PC-9 (cell line): ENCODE data around the gene CTXND2. TPM values are rescaled to one million over a fixed set of nuclear protein-coding genes. Genes with fewer than 3 reads are reported as not detected.

Experiments
- BruUV-seq: library from RNA; stranded (reverse); fragments of 400-500 nt; replicated peaks from 2 replicates; lab custom pipeline; 2021; lab: Mats Ljungman, UMichigan
- CTCF ChIA-PET: fragments of 300-600 bp; sonication (Branson Sonifier 250); formaldehyde crosslinking; loops from one replicate; lab custom pipeline; 2022; ENCODE audit warnings: antibody characterized with exemption; lab: Charles Lee
- POLR2A ChIA-PET: fragments of 300-600 bp; sonication (Branson Sonifier 250); formaldehyde crosslinking; loops from one replicate; lab custom pipeline; 2022; ENCODE audit warnings: antibody characterized with exemption; ENCODE audit not compliant: unreplicated experiment; lab: Charles Lee
- DNase-seq, 2 experiments: peaks; one replicate each; pipeline versions ENCODE4 v3.0.0 to v3.0.0-alpha.2; 2015 to 2022; ENCODE audit warnings: mixed read lengths in 1 of 2
- H2AFZ ChIP-seq: fragments of 200-600 bp; sonication (generic); 2 replicates; pipeline ENCODE4 v1.8.1; 2017; ENCODE audit warnings: antibody characterized with exemption
- H3F3A ChIP-seq: fragments of 200-600 bp; sonication (generic); 2 replicates; pipeline ENCODE4 v1.8.1; 2017; ENCODE audit warnings: antibody characterized with exemption, mild to moderate bottlenecking, low read depth; ENCODE audit not compliant: insufficient read depth
- H3K27ac ChIP-seq: fragments of 200-600 bp; sonication (generic); 2 replicates; pipeline ENCODE4 v1.6.1; 2016; ENCODE audit warnings: mixed run types
- H3K27me3 ChIP-seq: fragments of 200-600 bp; sonication (generic); 2 replicates; pipeline ENCODE4 v1.6.1; 2016; ENCODE audit warnings: low read depth, mixed run types; ENCODE audit not compliant: insufficient read depth
- H3K36me3 ChIP-seq: fragments of 200-600 bp; sonication (generic); 2 replicates; pipeline ENCODE4 v1.6.1; 2016; ENCODE audit warnings: low read depth, mixed run types
- H3K4me1 ChIP-seq: fragments of 200-600 bp; sonication (generic); replicated peaks from 2 replicates; pipeline ENCODE4 v1.6.1; 2016; ENCODE audit warnings: mixed run types; ENCODE audit not compliant: insufficient read depth
- H3K4me2 ChIP-seq: fragments of 200-600 bp; sonication (generic); 2 replicates; pipeline ENCODE4 v1.6.1; 2017; ENCODE audit warnings: mixed run types
- H3K4me3 ChIP-seq: fragments of 200-600 bp; sonication (generic); 2 replicates; pipeline ENCODE4 v1.6.1; 2016; ENCODE audit warnings: mixed run types
- H3K79me2 ChIP-seq: fragments of 200-600 bp; sonication (generic); 2 replicates; pipeline ENCODE4 v1.6.1; 2017; ENCODE audit warnings: low read depth, mixed run types
- H3K9me2 ChIP-seq: fragments of 200-600 bp; sonication (generic); 2 replicates; pipeline ENCODE4 v1.8.1; 2017; ENCODE audit warnings: mild to moderate bottlenecking; ENCODE audit not compliant: insufficient read depth
- H3K9me3 ChIP-seq: fragments of 200-600 bp; sonication (generic); 2 replicates; pipeline ENCODE4 v1.8.1; 2016; ENCODE audit warnings: low read depth; ENCODE audit not compliant: insufficient read depth
- H4K20me1 ChIP-seq: fragments of 200-600 bp; sonication (generic); 2 replicates; pipeline ENCODE4 v1.8.1; 2017; ENCODE audit not compliant: insufficient read depth
- EZH2 ChIP-seq: fragments of 200-600 bp; sonication (generic); IDR thresholded peaks from 2 replicates; pipeline ENCODE4 v1.8.0; 2017; ENCODE audit warnings: antibody characterized with exemption, low read depth
- intact Hi-C: fragments of 100-400 bp; cut with micrococcal nuclease; formaldehyde crosslinking; loops from one replicate; pipeline ENCODE4 v1.10.0; 2022; ENCODE audit not compliant: unreplicated experiment
- total RNA-seq: library from RNA; stranded (reverse); gene quantifications from 2 replicates; pipeline ENCODE4 v1.2.3, GENCODE V29; 2021
- TF ChIP-seq, protein P1 (sequence below): fragments of 200-600 bp; sonication (generic); conservative IDR thresholded peaks from 2 replicates; pipeline ENCODE4 v1.6.1; 2017; ENCODE audit warnings: mixed run types, antibody characterized with exemption, mild to moderate bottlenecking, moderate library complexity

Gene CTXND2
- total RNA-seq, 1 experiment from 2014 or later, result not detected

DNA sequence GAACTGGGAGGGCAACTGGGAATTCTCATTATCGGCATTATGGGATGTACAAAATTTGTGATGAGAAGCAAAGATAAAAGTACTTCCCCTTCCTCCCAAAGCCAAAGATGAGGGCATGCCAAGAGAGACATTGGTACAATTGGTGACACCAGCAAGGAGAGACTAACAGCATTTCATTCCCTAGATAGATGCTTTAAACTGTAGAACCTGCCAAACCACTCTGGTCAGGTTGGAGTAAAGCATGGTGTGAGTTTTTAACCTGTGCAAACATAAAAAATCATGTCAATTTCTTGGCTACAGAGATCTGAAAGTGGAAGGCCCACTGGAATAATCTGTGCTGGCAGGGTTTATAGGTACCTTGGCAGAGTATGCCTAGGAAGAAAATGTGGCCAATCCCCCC, 19.4 kb downstream of the CTXND2 start:
- Histone ChIP-seq H2AFZ (no peak overlapping the region), H3K36me3 (no peaks in the 10 kb centered on the region), H3F3A (0 out of 2 replicates have a peak, but pooled peaks cover 3% of the 10 kb centered on the region), H3K9me2 (no peaks in the 10 kb centered on the region), H3K4me3 (no peak overlapping the region), H3K9me3 (no peaks in the 10 kb centered on the region), H3K27me3 (no peaks in the 10 kb centered on the region), H3K4me2 (no peak overlapping the region; the same call in 1 of the 2 replicates), H3K79me2 (no peaks in the 10 kb centered on the region), H4K20me1 (no peaks in the 10 kb centered on the region), H3K4me1 (peaks cover 10% of the 10 kb centered on the region), H3K27ac (no peak overlapping the region)
- DNase-seq, result peak in 1 of 2 experiments; percentile 45
- BruUV-seq, result no TSS peak
- intact Hi-C loops, result no loop called here
- ChIA-PET CTCF (no interaction called here), POLR2A (interaction anchor here (0.6 kb wide), 1 partner anchor 327 kb away, joined by 6 read pairs; the partner anchor contains the start of gene MCL1)
- TF ChIP-seq, protein P1, sequence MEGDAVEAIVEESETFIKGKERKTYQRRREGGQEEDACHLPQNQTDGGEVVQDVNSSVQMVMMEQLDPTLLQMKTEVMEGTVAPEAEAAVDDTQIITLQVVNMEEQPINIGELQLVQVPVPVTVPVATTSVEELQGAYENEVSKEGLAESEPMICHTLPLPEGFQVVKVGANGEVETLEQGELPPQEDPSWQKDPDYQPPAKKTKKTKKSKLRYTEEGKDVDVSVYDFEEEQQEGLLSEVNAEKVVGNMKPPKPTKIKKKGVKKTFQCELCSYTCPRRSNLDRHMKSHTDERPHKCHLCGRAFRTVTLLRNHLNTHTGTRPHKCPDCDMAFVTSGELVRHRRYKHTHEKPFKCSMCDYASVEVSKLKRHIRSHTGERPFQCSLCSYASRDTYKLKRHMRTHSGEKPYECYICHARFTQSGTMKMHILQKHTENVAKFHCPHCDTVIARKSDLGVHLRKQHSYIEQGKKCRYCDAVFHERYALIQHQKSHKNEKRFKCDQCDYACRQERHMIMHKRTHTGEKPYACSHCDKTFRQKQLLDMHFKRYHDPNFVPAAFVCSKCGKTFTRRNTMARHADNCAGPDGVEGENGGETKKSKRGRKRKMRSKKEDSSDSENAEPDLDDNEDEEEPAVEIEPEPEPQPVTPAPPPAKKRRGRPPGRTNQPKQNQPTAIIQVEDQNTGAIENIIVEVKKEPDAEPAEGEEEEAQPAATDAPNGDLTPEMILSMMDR, result no peak
- no peak for TF ChIP-seq EZH2

DNA sequence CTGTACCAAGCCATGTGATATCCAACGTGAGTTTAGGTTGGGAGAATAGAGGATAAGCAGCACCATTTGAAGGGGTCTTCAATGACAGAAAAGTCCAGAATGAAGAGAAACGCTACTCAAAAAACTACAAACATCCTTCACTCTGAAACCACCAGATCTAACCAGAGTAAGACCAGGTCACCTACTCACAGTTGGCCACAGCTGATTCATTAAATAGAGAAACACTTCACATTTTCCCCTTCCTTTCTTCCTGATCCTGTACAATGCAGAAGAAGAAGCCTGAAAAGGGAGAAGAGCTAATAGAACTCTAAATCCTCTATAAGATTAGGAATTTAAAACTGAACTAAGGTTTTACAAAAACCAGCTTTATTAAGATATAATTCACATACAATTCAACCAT, 19.9 kb downstream of the CTXND2 start:
- Histone ChIP-seq H3K9me3 (no peaks in the 10 kb centered on the region), H3K4me1 (peaks cover 10% of the 10 kb centered on the region), H3K4me2 (no peak overlapping the region; the same call in 1 of the 2 replicates), H4K20me1 (no peaks in the 10 kb centered on the region), H3K27ac (no peak overlapping the region), H3K36me3 (no peaks in the 10 kb centered on the region), H3K79me2 (no peaks in the 10 kb centered on the region), H3K9me2 (no peaks in the 10 kb centered on the region), H2AFZ (no peak overlapping the region), H3K27me3 (no peaks in the 10 kb centered on the region), H3K4me3 (no peak overlapping the region), H3F3A (0 out of 2 replicates have a peak, but pooled peaks cover 3% of the 10 kb centered on the region)
- BruUV-seq, result no TSS peak
- no peak for DNase-seq
- intact Hi-C loops, result no loop called here
- ChIA-PET POLR2A (interaction anchor here (0.7 kb wide), 1 partner anchor 256 kb away, joined by 3 read pairs; no protein-coding TSS in a partner anchor), CTCF (no interaction called here)
- TF ChIP-seq EZH2, result no peak
- TF ChIP-seq, protein P1, result no peak

DNA sequence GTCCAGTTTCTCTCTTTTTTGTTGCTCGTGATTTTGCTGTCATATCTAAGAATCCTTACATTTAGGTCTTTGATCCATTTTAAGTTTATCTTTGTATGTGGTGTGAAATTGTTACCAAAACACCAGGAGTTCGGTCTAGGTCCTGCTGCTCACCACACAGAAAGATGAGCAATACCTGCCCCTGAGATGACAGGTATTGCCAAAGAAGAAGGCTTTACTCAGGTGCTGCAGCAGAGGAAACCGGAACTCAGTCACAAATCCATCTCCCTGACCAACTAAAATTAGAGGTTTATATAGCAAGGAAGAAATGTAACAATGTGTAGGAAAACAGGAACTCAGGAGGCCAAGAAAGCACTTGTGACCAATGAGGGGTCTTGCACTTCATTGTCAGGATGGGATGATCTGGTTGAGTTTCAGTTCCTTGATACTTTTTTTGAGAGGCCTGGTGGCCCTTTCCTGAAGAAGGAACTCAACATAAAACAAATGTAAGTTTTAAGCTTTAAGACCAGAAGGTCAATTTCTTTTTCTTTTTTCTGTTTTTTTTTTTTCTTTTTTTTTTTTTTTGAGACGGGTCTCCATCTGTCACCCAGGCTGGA, 22.7 kb downstream of the CTXND2 start:
- no peak for DNase-seq
- Histone ChIP-seq H2AFZ (no peak overlapping the region), H4K20me1 (no peaks in the 10 kb centered on the region), H3K9me2 (no peaks in the 10 kb centered on the region), H3K79me2 (no peaks in the 10 kb centered on the region), H3K36me3 (no peaks in the 10 kb centered on the region), H3K4me2 (no peak overlapping the region), H3K4me3 (no peak overlapping the region), H3K27me3 (no peaks in the 10 kb centered on the region), H3K4me1 (peaks cover 10% of the 10 kb centered on the region), H3K27ac (no peak overlapping the region), H3K9me3 (no peaks in the 10 kb centered on the region), H3F3A (0 out of 2 replicates have a peak, but pooled peaks cover 2% of the 10 kb centered on the region)
- TF ChIP-seq, protein P1, result no peak
- no peak for TF ChIP-seq EZH2
- ChIA-PET POLR2A (no interaction called here), CTCF (no interaction called here)
- no TSS peak for BruUV-seq
- intact Hi-C loops, result no loop called here
